Adrenal gland (tissue), 5 donors: Measurements from ENCODE around the gene LIPC.

ENCODE experiments used
- POLR2A ChIP-seq, 2 donors: fragments of 450-650 bp; IDR thresholded peaks; one replicate each; pipeline ENCODE4 v1.6.1; 2017; ENCODE audit warnings: antibody characterized with exemption in 2 of 2, mild to moderate bottlenecking in 2 of 2, moderate library complexity in 1 of 2
- TF ChIP-seq, protein P1 (sequence below), 6 experiments: fragments of 450-650 bp in 4 of 6; fragments of 200-600 bp in 2 of 6; sonication (generic) in 1 of 6; IDR thresholded peaks; 1 replicate in 5 of 6; 2 replicates in 1 of 6; pipeline versions ENCODE4 v1.5.1 to v1.8.0; 2016 to 2021; ENCODE audit warnings: antibody characterized with exemption in 6 of 6, mild to moderate bottlenecking in 2 of 6, moderate library complexity in 1 of 6
- donor health status: DM: no; HTN: no; CAD: no.

DNA sequence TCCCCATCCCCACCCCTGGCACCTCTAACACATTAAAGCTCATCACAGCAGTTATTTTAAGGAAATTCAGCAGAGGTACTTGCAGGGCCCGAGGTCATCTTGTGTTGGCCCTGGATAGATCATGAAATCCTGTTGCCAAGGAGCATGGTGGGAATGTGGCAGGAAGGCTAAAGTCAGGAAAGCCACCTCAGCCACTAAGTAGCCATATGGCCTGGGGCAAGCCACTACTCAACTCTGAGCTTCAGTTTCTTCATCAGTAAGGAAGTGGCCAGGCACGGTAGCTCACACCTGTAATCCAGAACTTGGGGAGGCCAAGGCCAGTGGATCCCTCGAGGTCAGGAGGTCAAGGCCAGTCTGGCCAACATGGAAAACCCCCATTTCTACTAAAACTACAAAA is 55.9 kb downstream of the LIPC start:
- TF ChIP-seq, protein P1, sequence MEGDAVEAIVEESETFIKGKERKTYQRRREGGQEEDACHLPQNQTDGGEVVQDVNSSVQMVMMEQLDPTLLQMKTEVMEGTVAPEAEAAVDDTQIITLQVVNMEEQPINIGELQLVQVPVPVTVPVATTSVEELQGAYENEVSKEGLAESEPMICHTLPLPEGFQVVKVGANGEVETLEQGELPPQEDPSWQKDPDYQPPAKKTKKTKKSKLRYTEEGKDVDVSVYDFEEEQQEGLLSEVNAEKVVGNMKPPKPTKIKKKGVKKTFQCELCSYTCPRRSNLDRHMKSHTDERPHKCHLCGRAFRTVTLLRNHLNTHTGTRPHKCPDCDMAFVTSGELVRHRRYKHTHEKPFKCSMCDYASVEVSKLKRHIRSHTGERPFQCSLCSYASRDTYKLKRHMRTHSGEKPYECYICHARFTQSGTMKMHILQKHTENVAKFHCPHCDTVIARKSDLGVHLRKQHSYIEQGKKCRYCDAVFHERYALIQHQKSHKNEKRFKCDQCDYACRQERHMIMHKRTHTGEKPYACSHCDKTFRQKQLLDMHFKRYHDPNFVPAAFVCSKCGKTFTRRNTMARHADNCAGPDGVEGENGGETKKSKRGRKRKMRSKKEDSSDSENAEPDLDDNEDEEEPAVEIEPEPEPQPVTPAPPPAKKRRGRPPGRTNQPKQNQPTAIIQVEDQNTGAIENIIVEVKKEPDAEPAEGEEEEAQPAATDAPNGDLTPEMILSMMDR (IDR thresholded peaks at IDR 0.05): no peak
- TF ChIP-seq POLR2A (IDR thresholded peaks at IDR 0.05): no peak
